Measurements from ENCODE around the gene GJE1. TPM values are rescaled to one million over a fixed set of nuclear protein-coding genes. Genes with fewer than 3 reads are reported as not detected.

Gene GJE1
- total and polyA plus RNA-seq, 10 of the 15 experiments (the other 5 are each of a cell fraction or from before 2014, with no cell fraction given) = not detected

- TF ChIP-seq ATF3 (IDR thresholded peaks at IDR 0.05; ENCODE audit: borderline replicate concordance, extremely low read depth, low read depth, low read length) = no peak
- TF ChIP-seq BCLAF1 (IDR thresholded peaks at IDR 0.05) = no peak
- TF ChIP-seq SIX5 (IDR thresholded peaks at IDR 0.05; ENCODE audit: low read depth, low read length, severe bottlenecking) = no peak
- TF ChIP-seq PBX3 (IDR thresholded peaks at IDR 0.05; ENCODE audit: insufficient replicate concordance, low read depth, low read length) = no peak
- no peak for TF ChIP-seq PAX8 (IDR thresholded peaks at IDR 0.05)
These were observed 49.3 kb downstream of the GJE1 start (continued) for GRCh38 chr6:142182004-142182403.

GRCh38 chr6:142183351-142183750 lies 50.6 kb downstream of the GJE1 start:
- H3K4me3 ChIP-seq = no peak overlapping the region
- FAIRE-seq = no peak
- ChIA-PET CTCF (interaction anchor here (1.6 to 1.7 kb wide), 2 partner anchors 24 to 27 kb away, joined by 6 read pairs; no protein-coding TSS in a partner anchor), POLR2A (no interaction called here), SMC1A (ENCODE audit: uncharacterized antibody, unreplicated experiment) (no interaction called here), RAD21 (ENCODE audit: unreplicated experiment) (no interaction called here)
- no peak overlapping the region for H2AFZ ChIP-seq (ENCODE audit: control insufficient read depth, low read depth, low read length)
- no peaks in the 10 kb centered on the region for H4K20me1 ChIP-seq (ENCODE audit: control insufficient read depth, insufficient read depth)
- no peak for ATAC-seq
- H3K27me3 ChIP-seq (replicated peaks in 1 of 2; ENCODE audit: control insufficient read depth in 2 of 2, insufficient read depth in 2 of 2, low read length in 1 of 2) = no peaks in the 10 kb centered on the region
- no peaks in the 10 kb centered on the region for H3K79me2 ChIP-seq (ENCODE audit: control insufficient read depth, insufficient read depth, low read length)
- no peaks in the 10 kb centered on the region for H3K36me3 ChIP-seq (ENCODE audit: control insufficient read depth in 2 of 2, insufficient read depth in 2 of 2, low read length in 1 of 2)
- H3K9me3 ChIP-seq (replicated peaks; ENCODE audit: control insufficient read depth, insufficient read depth, low read length) = no peaks in the 10 kb centered on the region
- H3K27ac ChIP-seq (ENCODE audit: control insufficient read depth, insufficient read depth) = no peak overlapping the region
- no peak overlapping the region for H3K4me2 ChIP-seq (ENCODE audit: control insufficient read depth, insufficient read depth)
- no peak for DNase-seq (ENCODE audit: low read depth, low spot score)
- in situ Hi-C loops (cut with MboI) = no loop called here
- intact Hi-C loops (cut with micrococcal nuclease; ENCODE audit: unreplicated experiment) = no loop called here
- BruUV-seq (replicated peaks) = no TSS peak
- H3K9ac ChIP-seq (ENCODE audit: control insufficient read depth, insufficient read depth, low read length) = no peak overlapping the region
- WGBS (ENCODE audit: insufficient coverage, insufficient replicate concordance, low lambda C conversion rate, missing lambda C conversion rate) = 50% methylated on average over 1 of the region's 1 CpG
- no peaks in the 10 kb centered on the region for H3K4me1 ChIP-seq (ENCODE audit: control insufficient read depth, insufficient read depth, low read length)
- TF ChIP-seq ATF7 (IDR thresholded peaks at IDR 0.05; ENCODE audit: low read depth) (no peak), ZNF622 (IDR thresholded peaks at IDR 0.05) (no peak), ZBTB33 (IDR thresholded peaks at IDR 0.05) (no peak), FOXK2 (IDR thresholded peaks at IDR 0.05) (no peak), E2F4 (IDR thresholded peaks at IDR 0.05; ENCODE audit: low read depth, low read length) (no peak), ZNF207 (IDR thresholded peaks at IDR 0.05; ENCODE audit: borderline replicate concordance) (no peak), NR2C1 (IDR thresholded peaks at IDR 0.05) (no peak), PKNOX1 (IDR thresholded peaks at IDR 0.05) (no peak), FOXM1 (IDR thresholded peaks at IDR 0.05; ENCODE audit: low read depth, low read length) (no peak), NR2C2 (IDR thresholded peaks at IDR 0.05; ENCODE audit: borderline replicate concordance, control insufficient read depth, insufficient read length, low read depth) (no peak)
